AG10803 (cell line): ENCODE data around the gene EXOSC6.
"Not testable (repeated sequence)": the region's sequence is repeated elsewhere in the genome, so short reads cannot be mapped to it uniquely, and the experiment has no call there.

Experiments
- DNase-seq: peaks from one replicate; pipeline ENCODE4 v3.0.0; 2010; ENCODE audit warnings: low read depth
- H3K4me3 ChIP-seq: 2 replicates; pipeline ENCODE4 v1.5.1; 2011; ENCODE audit warnings: mild to moderate bottlenecking, low read length, control low read depth

The EXOSC6 gene

GRCh38 chr16:70199170-70199569, 52.6 kb downstream of the EXOSC6 start:
- not testable (repeated sequence) for DNase-seq, H3K4me3 ChIP-seq

- DNase-seq = peak; percentile 22
- H3K4me3 ChIP-seq = not testable (repeated sequence)
These were observed 53.1 kb downstream of the EXOSC6 start for GRCh38 chr16:70198666-70199065.

- not testable (repeated sequence) for DNase-seq, H3K4me3 ChIP-seq
These were observed 53.5 kb downstream of the EXOSC6 start for GRCh38 chr16:70198230-70198629.

DNA sequence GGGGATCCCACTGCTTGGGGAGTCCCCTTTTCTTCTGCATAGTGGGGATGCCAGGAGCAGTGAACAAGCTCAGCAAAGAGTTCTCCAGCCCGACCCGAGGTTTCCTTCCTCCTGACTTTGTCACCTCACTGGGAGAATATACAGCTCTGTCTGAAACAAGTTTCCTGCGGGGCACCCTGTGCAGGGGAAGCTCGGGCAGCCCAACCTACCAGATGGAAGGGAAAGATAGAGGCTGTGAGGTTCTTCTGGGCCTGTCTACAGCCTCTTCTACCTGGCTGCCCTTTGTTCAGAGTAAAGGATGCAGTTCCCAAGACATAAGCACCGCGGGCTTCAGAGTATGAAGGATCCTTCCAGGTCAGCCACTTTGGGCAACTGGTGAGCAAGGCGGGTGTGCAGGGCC, 54.1 kb downstream of the EXOSC6 start:
- H3K4me3 ChIP-seq, DNase-seq: not testable (repeated sequence)
